Measurements from ENCODE around the gene ZSWIM8. TPM values are rescaled to one million over a fixed set of nuclear protein-coding genes. Genes with fewer than 3 reads are reported as not detected.

ZSWIM8 gene
- total RNA-seq, 6 experiments from 2014 or later: 52.2 to 107 (median 77.5) TPM

- ATAC-seq (no peak), DNase-seq (peak in 1 of 3 donors; percentile 14)
- TF ChIP-seq CTCF (IDR thresholded peaks at IDR 0.05) (no peak), POLR2A (IDR thresholded peaks at IDR 0.05) (no peak)
- peaks cover 3 to 98% (median 55%) of the 10 kb centered on the region in 4 donors for H3K36me3 ChIP-seq
- H3K27me3 ChIP-seq: no peaks in the 10 kb centered on the region
- intact Hi-C loops (cut with DNase I): no loop called here
- H3K27ac ChIP-seq: no peak overlapping the region
- H3K4me1 ChIP-seq: no peaks in the 10 kb centered on the region
- H3K9me3 ChIP-seq: no peaks in the 10 kb centered on the region
- no peak overlapping the region for H3K4me3 ChIP-seq
- WGBS (ENCODE audit: insufficient coverage, low coverage, low lambda C conversion rate, missing lambda C conversion rate): 90% methylated on average over 2 of the region's 5 CpGs
Measured at GRCh38 chr10:73796766-73797165, 11.4 kb downstream of the ZSWIM8 start.

GRCh38 chr10:73797324-73798025 is 12.1 kb downstream of the ZSWIM8 start:
- no peak overlapping the region for H3K4me3 ChIP-seq
- DNase-seq: peak in 1 of 3 donors; percentile 11
- ATAC-seq: no peak
- H3K4me1 ChIP-seq: no peaks in the 10 kb centered on the region
- peaks cover 3 to 98% (median 51%) of the 10 kb centered on the region in 4 donors for H3K36me3 ChIP-seq
- TF ChIP-seq POLR2A (IDR thresholded peaks at IDR 0.05): no peak
- TF ChIP-seq CTCF (IDR thresholded peaks at IDR 0.05): no peak
- intact Hi-C loops (cut with DNase I): no loop called here
- 90% methylated on average over 11 of the region's 19 CpGs for WGBS (ENCODE audit: insufficient coverage, low coverage, low lambda C conversion rate, missing lambda C conversion rate)
- H3K27me3 ChIP-seq: no peaks in the 10 kb centered on the region
- no peaks in the 10 kb centered on the region for H3K9me3 ChIP-seq
- H3K27ac ChIP-seq: no peak overlapping the region

GRCh38 chr10:73798087-73798486 is 12.7 kb downstream of the ZSWIM8 start:
- Histone ChIP-seq H3K27ac (no peak overlapping the region), H3K27me3 (no peaks in the 10 kb centered on the region), H3K4me3 (no peak overlapping the region), H3K9me3 (no peaks in the 10 kb centered on the region), H3K4me1 (no peaks in the 10 kb centered on the region), H3K36me3 (peaks cover 3 to 98% (median 51%) of the 10 kb centered on the region in 4 donors)
- TF ChIP-seq POLR2A (IDR thresholded peaks at IDR 0.05) (no peak), CTCF (IDR thresholded peaks at IDR 0.05) (no peak)
- DNase-seq: peak in 1 of 3 donors; percentile 13
- WGBS (ENCODE audit: insufficient coverage, low coverage, low lambda C conversion rate, missing lambda C conversion rate): 100% methylated on average over 2 of the region's 6 CpGs
- ATAC-seq: no peak
- intact Hi-C loops (cut with DNase I): no loop called here

- intact Hi-C loops (cut with DNase I): no loop called here
- no peaks in the 10 kb centered on the region for H3K4me1 ChIP-seq
- ATAC-seq (peak in 3 of 4 donors; percentile 4 to 28 (median 8)), DNase-seq (peak in 1 of 3 donors; percentile 17)
- peaks cover 3 to 91% (median 46%) of the 10 kb centered on the region in 4 donors for H3K36me3 ChIP-seq
- H3K27me3 ChIP-seq: no peaks in the 10 kb centered on the region
- TF ChIP-seq POLR2A (IDR thresholded peaks at IDR 0.05) (no peak), CTCF (IDR thresholded peaks at IDR 0.05) (no peak)
- no peaks in the 10 kb centered on the region for H3K9me3 ChIP-seq
- H3K27ac ChIP-seq: no peak overlapping the region
- WGBS (ENCODE audit: insufficient coverage, low coverage, low lambda C conversion rate, missing lambda C conversion rate): no CpG with 5 or more reads among the region's 10 CpGs
- H3K4me3 ChIP-seq: no peak overlapping the region
Measured at GRCh38 chr10:73798927-73799560, 13.6 kb downstream of the ZSWIM8 start.
